Mammary epithelial cell (primary cell): ENCODE results near the gene LUZP2.

ENCODE experiments used
- CTCF ChIP-seq, 2 donors: IDR thresholded peaks in 1 of 2; conservative IDR thresholded peaks in 1 of 2; 2 replicates each; pipeline ENCODE4 v1.5.1; 2011 to 2012; ENCODE audit warnings: inconsistent platforms in 2 of 2, low read length in 2 of 2, mild to moderate bottlenecking in 2 of 2, control low read depth in 1 of 2, low read depth in 1 of 2; ENCODE audit not compliant: insufficient read depth in 1 of 2; ENCODE audit errors: extremely low read depth in 1 of 2
- EZH2 ChIP-seq: IDR thresholded peaks from 2 replicates; pipeline ENCODE4 v1.6.1; 2012; ENCODE audit warnings: low read length, inconsistent platforms, borderline replicate concordance

GRCh38 chr11:24896118-24896835 lies 399.4 kb downstream of the LUZP2 start:
- TF ChIP-seq CTCF (conservative IDR thresholded peaks at IDR 0.05 in 1 of 2, IDR thresholded peaks at IDR 0.05 in 1 of 2; ENCODE audit: extremely low read depth in 1 of 2, insufficient read depth in 1 of 2, low read depth in 1 of 2, low read length in 2 of 2) (no peak), EZH2 (no peak)
